ENCODE results near the gene BTG2.

The BTG2 gene

DNA sequence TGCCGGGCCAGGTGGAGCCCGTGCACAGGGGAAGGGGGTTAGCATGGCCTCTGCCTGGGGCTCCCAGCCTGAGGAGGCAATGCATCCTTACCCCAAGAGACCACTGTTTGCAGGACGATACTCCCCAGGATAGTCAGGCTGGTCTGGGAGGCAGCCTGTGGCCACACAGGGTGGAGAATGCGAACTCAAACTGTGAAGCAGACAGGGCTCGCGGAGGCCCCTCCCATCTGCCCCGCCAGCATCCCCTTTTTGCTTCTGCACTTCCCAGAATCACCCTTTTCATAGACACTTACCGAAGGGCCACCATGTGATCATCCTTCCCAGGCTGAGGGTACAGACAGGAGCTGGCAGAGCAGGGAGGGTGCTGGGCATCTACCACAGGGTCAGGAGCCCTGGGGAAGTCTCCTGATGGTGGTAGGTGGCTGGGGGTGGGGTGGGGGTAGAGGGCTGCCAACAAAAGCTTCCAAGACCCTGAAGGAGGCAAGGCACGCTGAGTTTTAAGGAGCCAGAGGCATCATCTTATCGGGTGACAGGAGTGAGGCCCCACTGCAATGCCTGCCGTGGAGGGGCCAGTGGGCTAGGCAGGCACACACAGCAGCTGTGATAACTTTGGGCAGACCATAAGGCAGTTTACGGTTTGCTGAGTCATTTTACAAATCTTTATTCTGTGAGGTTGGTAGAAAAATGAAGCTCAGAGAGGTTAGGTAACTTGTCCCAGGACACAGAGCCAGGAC is 31.3 kb upstream of the BTG2 start:
- Histone ChIP-seq H3K9me3 (no peaks in the 10 kb centered on the region), H3K36me3 (no peaks in the 10 kb centered on the region), H3K4me3 (peak overlapping the region; percentile 24 to 36), H3K27ac (peak overlapping the region; percentile 84 to 88), H3K4me1 (peaks cover 0 to 62% (median 49%) of the 10 kb centered on the region in 4 donors), H3K27me3 (no peaks in the 10 kb centered on the region)
- TF ChIP-seq, protein P1, sequence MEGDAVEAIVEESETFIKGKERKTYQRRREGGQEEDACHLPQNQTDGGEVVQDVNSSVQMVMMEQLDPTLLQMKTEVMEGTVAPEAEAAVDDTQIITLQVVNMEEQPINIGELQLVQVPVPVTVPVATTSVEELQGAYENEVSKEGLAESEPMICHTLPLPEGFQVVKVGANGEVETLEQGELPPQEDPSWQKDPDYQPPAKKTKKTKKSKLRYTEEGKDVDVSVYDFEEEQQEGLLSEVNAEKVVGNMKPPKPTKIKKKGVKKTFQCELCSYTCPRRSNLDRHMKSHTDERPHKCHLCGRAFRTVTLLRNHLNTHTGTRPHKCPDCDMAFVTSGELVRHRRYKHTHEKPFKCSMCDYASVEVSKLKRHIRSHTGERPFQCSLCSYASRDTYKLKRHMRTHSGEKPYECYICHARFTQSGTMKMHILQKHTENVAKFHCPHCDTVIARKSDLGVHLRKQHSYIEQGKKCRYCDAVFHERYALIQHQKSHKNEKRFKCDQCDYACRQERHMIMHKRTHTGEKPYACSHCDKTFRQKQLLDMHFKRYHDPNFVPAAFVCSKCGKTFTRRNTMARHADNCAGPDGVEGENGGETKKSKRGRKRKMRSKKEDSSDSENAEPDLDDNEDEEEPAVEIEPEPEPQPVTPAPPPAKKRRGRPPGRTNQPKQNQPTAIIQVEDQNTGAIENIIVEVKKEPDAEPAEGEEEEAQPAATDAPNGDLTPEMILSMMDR (IDR thresholded peaks at IDR 0.05), result no peak
- intact Hi-C loops (cut with DNase I; ENCODE audit: low total_unique reads), result loop anchor here (2.0 to 5.0 kb wide), 3 partner anchors 65 to 213 kb away; no protein-coding TSS in a partner anchor
- peak; percentile 62 to 81 for DNase-seq

DNA sequence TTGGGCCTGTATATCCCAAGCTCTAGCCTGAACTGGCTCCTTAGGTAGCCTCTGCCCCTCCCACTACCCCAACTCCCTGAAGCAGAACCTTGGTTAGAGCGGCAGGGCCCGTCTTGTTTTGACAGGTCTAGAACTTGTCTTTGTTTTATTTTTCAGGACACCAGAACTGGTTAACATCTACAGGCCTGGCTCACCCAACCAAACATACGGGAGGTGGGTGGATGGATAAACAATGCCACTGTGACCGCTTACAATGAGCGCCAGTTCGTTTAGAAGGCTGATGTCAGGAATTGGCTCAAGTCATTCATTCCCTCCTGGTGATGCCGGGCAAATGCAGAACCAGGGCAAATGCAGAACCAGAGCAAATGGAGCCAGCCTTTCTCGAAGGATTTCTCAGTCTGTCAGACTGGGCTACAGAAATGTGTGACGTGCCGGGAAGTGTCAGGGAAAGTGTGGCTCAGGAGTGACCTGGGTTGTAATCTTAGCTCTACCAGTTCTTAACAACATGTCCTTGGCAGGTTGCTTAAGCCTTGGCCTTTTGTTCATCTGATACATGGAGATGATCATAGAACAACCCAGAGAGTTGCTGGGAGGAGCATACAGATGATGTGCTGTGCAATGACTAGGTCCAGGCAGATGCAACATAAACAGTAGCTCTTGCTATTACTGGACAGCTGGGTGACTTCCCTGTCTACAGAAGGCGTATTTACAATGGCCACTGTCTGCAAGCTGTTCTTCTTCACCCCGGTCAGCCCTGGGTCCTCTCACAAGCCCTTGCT is 30.5 kb upstream of the BTG2 start:
- Histone ChIP-seq H3K36me3 (no peaks in the 10 kb centered on the region), H3K9me3 (no peaks in the 10 kb centered on the region), H3K4me3 (no peak overlapping the region), H3K27ac (peak overlapping the region; percentile 84 to 88), H3K27me3 (no peaks in the 10 kb centered on the region), H3K4me1 (peaks cover 0 to 67% (median 55%) of the 10 kb centered on the region in 4 donors)
- peak; percentile 89 to 90 for DNase-seq
- intact Hi-C loops (cut with DNase I; ENCODE audit: low total_unique reads), result loop anchor here (5.0 kb wide), 2 partner anchors 168 to 213 kb away; no protein-coding TSS in a partner anchor
- TF ChIP-seq, protein P1 (IDR thresholded peaks at IDR 0.05), result peak in 1 of 2 experiments; percentile 18

DNA sequence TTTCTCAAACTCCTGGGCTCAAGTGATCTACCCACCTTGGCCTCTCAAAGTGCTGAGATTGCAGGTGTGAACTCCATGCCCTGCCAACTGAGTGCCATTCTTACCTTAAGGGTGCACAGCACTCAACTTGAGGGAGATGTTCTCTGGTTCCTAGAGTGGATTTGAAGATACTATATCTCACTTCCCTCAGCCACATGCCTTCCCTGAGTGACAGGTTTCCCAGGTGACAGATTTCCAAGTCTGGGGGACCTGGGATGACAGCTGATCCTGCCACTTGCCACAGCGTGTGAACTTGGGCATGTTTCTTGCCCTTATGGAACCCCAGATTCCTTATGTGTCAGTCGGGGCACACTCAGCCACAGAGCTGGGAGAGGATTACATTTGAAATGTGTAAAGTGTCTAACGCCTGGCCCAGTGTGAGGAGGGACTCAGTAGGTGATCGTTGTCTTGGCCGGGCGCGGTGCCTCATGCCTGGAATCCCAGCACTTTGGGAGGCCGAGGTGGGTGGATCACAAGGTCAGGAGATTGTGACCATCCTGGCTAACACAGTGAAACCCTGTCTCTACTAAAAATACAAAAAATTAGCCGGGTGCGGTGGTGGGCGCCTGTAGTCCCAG is 29.6 kb upstream of the BTG2 start:
- no peak overlapping the region for H3K4me3 ChIP-seq
- H3K4me1 ChIP-seq, result peaks cover 0 to 66% (median 55%) of the 10 kb centered on the region in 4 donors
- TF ChIP-seq, protein P1 (IDR thresholded peaks at IDR 0.05), result no peak
- DNase-seq, result peak in 1 of 2 donors; percentile 65
- intact Hi-C loops (cut with DNase I; ENCODE audit: low total_unique reads), result no loop called here
- H3K36me3 ChIP-seq, result no peaks in the 10 kb centered on the region
- H3K27me3 ChIP-seq, result no peaks in the 10 kb centered on the region
- peak overlapping the region; percentile 84 to 88 for H3K27ac ChIP-seq
- H3K9me3 ChIP-seq, result no peaks in the 10 kb centered on the region

DNA sequence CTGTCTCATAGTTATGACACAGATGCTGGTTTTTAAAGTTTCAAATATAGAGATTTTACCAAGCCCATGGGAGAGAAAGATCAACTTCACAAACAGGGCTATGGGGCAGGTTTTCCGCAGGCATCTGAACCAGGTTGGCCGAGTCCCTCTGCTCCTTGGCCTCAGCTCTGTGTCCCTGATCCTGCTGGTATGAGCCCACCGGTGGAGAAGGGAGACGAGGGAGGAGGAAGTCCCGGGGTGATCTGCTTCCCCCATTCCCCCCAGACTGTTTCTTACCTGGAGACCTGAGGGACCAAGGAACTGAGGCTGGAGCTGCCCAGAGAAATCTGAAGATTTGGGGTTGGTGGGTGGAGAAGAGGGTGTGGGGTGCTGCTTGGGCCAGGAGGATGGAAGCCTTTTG is 28.9 kb upstream of the BTG2 start:
- no peaks in the 10 kb centered on the region for H3K27me3 ChIP-seq
- TF ChIP-seq, protein P1 (IDR thresholded peaks at IDR 0.05), result no peak
- H3K36me3 ChIP-seq, result no peaks in the 10 kb centered on the region
- H3K4me1 ChIP-seq, result peaks cover 0 to 62% (median 54%) of the 10 kb centered on the region in 4 donors
- H3K27ac ChIP-seq, result peak overlapping the region; percentile 91 to 94
- H3K9me3 ChIP-seq, result no peaks in the 10 kb centered on the region
- no peak for DNase-seq
- no peak overlapping the region for H3K4me3 ChIP-seq
- intact Hi-C loops (cut with DNase I; ENCODE audit: low total_unique reads), result no loop called here

DNA sequence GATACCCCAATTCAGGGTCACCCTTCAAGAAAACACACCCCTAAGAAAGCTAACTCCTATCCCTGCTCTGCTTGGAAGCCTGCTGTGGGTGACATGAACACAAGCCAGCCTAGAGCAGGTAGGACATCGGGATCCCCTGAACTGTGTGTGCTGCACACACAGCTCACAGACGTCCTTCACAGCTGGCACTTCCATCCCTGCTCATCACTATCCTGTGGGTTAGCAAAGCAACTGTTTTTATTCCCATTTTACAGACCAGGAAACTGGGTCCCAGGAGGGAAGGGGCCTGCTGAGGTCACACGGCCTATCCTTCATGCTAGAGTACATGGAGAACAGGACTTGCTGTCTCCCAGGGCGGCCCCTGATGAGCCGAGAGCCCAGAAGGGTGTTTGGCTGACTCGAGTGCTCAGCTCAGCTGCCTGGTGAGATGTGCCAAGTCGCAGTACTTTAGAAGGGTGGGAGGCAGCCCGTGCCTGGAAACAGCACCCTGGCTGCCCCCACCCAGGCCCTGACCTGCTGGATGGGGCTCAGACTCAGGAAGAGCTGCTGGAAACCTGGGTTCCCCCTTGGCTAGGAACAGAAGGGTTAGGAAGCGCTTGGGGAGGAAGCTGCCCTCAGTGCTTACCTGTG is 28.3 kb upstream of the BTG2 start:
- DNase-seq, result peak in 1 of 2 donors; percentile 70
- intact Hi-C loops (cut with DNase I; ENCODE audit: low total_unique reads), result no loop called here
- no peak overlapping the region for H3K4me3 ChIP-seq
- H3K27me3 ChIP-seq, result no peaks in the 10 kb centered on the region
- H3K27ac ChIP-seq, result peak overlapping the region; percentile 91 to 94
- TF ChIP-seq, protein P1 (IDR thresholded peaks at IDR 0.05), result no peak
- no peaks in the 10 kb centered on the region for H3K9me3 ChIP-seq
- no peaks in the 10 kb centered on the region for H3K36me3 ChIP-seq
- peaks cover 0 to 62% (median 54%) of the 10 kb centered on the region in 4 donors for H3K4me1 ChIP-seq
